AG09309 (cell line): Measurements from ENCODE around the gene MAP3K20.

Source experiments
- DNase-seq: peaks from one replicate; pipeline ENCODE4 v3.0.0-alpha.2; 2010; ENCODE audit warnings: low read depth
- H3K4me3 ChIP-seq: 2 replicates; pipeline ENCODE4 v1.5.1; 2011; ENCODE audit warnings: mild to moderate bottlenecking, low read depth, low read length, moderate library complexity; ENCODE audit not compliant: control insufficient read depth
- TF ChIP-seq, protein P1 (sequence below): IDR thresholded peaks from 2 replicates; pipeline ENCODE4 v1.5.1; 2011; ENCODE audit warnings: mild to moderate bottlenecking, low read depth, low read length, inconsistent platforms; ENCODE audit not compliant: insufficient read depth, control insufficient read depth; ENCODE audit errors: missing control alignments

Gene MAP3K20

DNA sequence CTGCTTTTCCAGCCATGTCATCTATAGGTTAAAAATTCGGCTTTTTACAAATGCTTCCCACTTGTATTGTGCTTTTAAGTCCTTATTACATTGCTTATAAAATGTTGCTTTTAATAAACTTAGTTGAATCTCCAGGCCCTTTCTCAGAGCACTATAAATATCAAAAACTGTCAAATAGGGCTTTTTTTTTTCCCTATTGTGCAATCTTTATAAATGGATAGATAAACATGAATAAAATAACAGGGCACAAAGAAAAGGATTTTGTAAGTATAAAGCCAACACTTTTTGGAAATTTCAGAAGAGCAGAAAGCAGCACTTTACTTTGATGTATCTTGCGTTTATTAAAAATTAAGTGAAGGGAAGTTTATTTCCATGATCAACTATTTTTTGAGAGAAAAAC lies 171.5 kb downstream of the MAP3K20 start:
- H3K4me3 ChIP-seq: no peak overlapping the region
- TF ChIP-seq, protein P1, sequence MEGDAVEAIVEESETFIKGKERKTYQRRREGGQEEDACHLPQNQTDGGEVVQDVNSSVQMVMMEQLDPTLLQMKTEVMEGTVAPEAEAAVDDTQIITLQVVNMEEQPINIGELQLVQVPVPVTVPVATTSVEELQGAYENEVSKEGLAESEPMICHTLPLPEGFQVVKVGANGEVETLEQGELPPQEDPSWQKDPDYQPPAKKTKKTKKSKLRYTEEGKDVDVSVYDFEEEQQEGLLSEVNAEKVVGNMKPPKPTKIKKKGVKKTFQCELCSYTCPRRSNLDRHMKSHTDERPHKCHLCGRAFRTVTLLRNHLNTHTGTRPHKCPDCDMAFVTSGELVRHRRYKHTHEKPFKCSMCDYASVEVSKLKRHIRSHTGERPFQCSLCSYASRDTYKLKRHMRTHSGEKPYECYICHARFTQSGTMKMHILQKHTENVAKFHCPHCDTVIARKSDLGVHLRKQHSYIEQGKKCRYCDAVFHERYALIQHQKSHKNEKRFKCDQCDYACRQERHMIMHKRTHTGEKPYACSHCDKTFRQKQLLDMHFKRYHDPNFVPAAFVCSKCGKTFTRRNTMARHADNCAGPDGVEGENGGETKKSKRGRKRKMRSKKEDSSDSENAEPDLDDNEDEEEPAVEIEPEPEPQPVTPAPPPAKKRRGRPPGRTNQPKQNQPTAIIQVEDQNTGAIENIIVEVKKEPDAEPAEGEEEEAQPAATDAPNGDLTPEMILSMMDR: no peak
- no peak for DNase-seq

- TF ChIP-seq, protein P1: no peak
- no peak overlapping the region for H3K4me3 ChIP-seq
- no peak for DNase-seq
Measured at GRCh38 chr2:173248381-173248780, 172.7 kb downstream of the MAP3K20 start.

DNA sequence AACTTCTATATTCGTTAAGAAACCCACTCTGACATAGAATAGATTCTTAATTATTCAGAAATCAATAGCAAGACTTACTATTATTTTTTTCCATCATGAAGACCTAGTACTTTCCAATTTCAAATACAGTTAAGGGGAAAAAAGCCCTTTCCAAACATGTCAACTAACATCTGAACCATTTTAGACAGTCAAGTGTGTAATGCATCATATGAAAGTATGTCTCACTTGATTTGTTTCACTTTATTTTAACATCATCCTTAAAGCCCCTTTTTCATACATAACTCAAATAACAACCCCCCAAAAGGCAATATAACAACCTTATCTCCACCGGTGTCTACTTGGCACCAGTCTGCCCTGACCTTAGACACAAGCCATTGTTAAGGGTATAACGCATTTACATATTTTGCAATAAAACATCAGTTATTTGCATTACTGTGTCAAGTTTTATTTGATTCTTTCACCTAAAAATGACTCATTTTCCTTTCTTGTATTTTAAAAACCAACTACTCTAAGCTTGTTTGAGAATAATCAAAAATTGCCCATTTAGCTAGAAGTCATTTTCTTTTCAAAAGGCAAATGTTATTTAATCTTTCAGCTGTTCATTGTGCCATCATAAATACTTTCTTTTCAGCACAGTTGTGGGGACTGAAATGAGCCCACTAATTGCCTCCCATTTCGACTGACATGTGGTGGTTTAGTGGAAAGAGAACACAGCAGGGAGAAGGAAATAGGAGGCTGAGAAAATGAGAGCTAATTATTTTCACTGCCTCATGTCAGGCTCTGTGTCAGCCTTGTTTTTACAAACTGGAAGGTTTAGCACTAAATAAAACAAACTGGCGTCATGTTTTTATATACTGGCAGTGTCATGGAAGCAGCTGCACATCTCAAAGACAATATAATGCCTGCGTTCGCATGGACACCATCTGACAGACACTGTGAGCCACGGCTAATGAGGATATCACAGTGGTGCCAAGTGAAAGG lies 174.3 kb downstream of the MAP3K20 start:
- H3K4me3 ChIP-seq: no peak overlapping the region
- DNase-seq: no peak
- TF ChIP-seq, protein P1: no peak

DNA sequence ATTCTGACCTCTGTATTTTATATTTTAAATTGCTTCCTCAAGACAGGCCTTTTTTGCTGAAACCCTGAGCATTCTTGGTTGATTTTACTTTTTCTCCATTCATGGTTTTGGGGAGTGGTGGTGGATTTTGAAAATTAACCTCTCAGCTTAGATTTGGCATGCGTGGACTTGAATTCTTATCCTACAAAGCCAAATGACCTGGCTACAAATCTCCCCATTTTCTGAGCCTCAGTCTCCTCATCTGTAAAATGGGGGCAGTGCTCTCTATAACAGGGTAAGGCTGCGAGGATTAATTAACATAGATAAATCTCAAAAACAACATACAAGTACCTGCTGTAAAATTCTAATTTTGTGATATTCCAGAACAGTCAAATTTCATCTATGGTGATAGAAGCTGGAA lies 175.6 kb downstream of the MAP3K20 start:
- DNase-seq: no peak
- TF ChIP-seq, protein P1: no peak
- no peak overlapping the region for H3K4me3 ChIP-seq

- TF ChIP-seq, protein P1: no peak
- no peak for DNase-seq
- H3K4me3 ChIP-seq: no peak overlapping the region
Measured at GRCh38 chr2:173252581-173252980, 176.9 kb downstream of the MAP3K20 start.

DNA sequence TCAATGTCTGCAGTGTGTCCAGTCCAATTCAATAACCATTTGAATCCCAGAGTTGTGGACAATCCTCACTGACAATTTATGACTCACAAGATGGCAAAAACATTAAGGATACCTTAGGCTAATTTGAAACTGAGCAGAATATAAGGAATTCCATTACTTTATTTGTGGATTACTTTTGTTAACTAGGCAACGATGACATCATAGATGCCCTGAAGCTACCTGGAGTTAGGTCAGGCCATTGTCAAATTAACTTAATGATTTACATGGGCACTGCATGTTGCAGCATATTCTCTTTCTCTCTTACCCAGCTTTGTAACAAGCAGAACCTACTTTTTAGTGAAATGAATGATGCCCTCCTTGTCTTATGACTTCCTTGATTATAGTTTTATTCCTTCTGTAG lies 179.0 kb downstream of the MAP3K20 start:
- TF ChIP-seq, protein P1: no peak
- H3K4me3 ChIP-seq: no peak overlapping the region
- DNase-seq: no peak
